IPS-18a (cell line): ENCODE results near the gene TNIK.
"Not testable (repeated sequence)": the region's sequence is repeated elsewhere in the genome, so short reads cannot be mapped to it uniquely, and the experiment has no call there.

Experiments
- H3K27ac ChIP-seq: one replicate; pipeline ENCODE4 v1.5.1; 2013; ENCODE audit warnings: low read length
- H3K27me3 ChIP-seq: one replicate; pipeline ENCODE4 v1.6.1; 2013; ENCODE audit warnings: mild to moderate bottlenecking, low read length; ENCODE audit not compliant: control insufficient read depth, insufficient read depth
- H3K36me3 ChIP-seq: one replicate; pipeline ENCODE4 v1.6.1; 2013; ENCODE audit warnings: low read depth, low read length; ENCODE audit not compliant: control insufficient read depth
- H3K4me1 ChIP-seq: one replicate; pipeline ENCODE4 v1.6.1; 2013; ENCODE audit warnings: low read depth, low read length; ENCODE audit not compliant: control insufficient read depth
- H3K4me3 ChIP-seq: one replicate; pipeline ENCODE4 v1.5.1; 2013; ENCODE audit warnings: low read length
- H3K9ac ChIP-seq: one replicate; pipeline ENCODE4 v1.6.1; 2013; ENCODE audit warnings: mild to moderate bottlenecking, low read length, moderate library complexity
- H3K9me3 ChIP-seq: one replicate; pipeline ENCODE4 v1.6.1; 2013; ENCODE audit warnings: low read depth, low read length; ENCODE audit not compliant: control insufficient read depth

The TNIK gene

GRCh38 chr3:171314341-171314740, 145.9 kb downstream of the TNIK start:
- H3K27me3 ChIP-seq = no peaks in the 10 kb centered on the region
- H3K4me1 ChIP-seq = peaks cover 21% of the 10 kb centered on the region
- no peak overlapping the region for H3K4me3 ChIP-seq
- H3K27ac ChIP-seq = no peak overlapping the region
- H3K9ac ChIP-seq = no peak overlapping the region
- no peaks in the 10 kb centered on the region for H3K36me3 ChIP-seq
- H3K9me3 ChIP-seq = no peaks in the 10 kb centered on the region

- no peak overlapping the region for H3K9ac ChIP-seq
- peaks cover 21% of the 10 kb centered on the region for H3K4me1 ChIP-seq
- no peaks in the 10 kb centered on the region for H3K9me3 ChIP-seq
- H3K36me3 ChIP-seq = no peaks in the 10 kb centered on the region
- no peak overlapping the region for H3K27ac ChIP-seq
- no peak overlapping the region for H3K4me3 ChIP-seq
- no peaks in the 10 kb centered on the region for H3K27me3 ChIP-seq
These were observed 146.5 kb downstream of the TNIK start for GRCh38 chr3:171313702-171314101.

DNA sequence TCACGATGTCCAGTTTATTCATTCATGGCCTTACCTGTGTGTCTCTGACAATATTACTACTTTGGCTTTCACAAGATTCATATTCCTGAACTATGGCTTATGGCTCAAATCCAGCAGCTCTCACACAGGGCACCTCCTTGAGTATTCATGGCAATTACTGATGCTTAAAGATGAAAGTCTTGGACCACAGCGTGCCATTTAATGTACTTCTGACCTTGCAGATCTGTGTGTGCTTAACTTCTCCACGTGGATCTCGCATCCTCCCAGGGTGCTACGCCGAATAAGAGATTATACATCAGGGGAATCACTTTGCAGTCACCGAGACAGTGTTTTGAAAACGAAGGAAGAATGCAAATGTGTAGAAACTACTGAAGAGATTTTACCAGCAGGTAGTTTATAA, 147.5 kb downstream of the TNIK start:
- Histone ChIP-seq H3K4me1 (peaks cover 21% of the 10 kb centered on the region), H3K27me3 (no peaks in the 10 kb centered on the region), H3K4me3 (no peak overlapping the region), H3K9ac (no peak overlapping the region), H3K27ac (no peak overlapping the region), H3K9me3 (peaks cover 3% of the 10 kb centered on the region), H3K36me3 (no peaks in the 10 kb centered on the region)

DNA sequence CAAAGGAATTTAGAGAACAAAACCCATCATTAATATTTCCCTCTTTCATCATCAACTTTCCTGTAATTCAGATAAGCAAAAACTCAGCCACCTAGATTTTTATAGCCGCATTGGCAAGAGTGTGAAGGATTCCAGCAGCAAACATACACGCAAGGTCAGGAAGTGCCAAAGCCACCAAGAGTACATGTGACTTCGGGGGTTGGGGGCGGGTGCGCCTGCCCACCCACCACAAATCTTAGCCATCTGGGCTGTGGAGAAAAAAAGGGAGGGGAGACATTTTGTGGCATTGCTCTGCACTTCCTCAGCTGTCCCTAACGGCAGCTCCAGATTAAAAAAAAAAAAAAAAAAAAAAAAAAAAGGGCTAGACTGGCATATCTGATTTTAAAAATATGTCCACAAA, 148.4 kb downstream of the TNIK start:
- H3K9ac ChIP-seq = no peak overlapping the region
- peaks cover 23% of the 10 kb centered on the region for H3K4me1 ChIP-seq
- peaks cover 3% of the 10 kb centered on the region for H3K9me3 ChIP-seq
- no peaks in the 10 kb centered on the region for H3K27me3 ChIP-seq
- H3K27ac ChIP-seq = no peak overlapping the region
- H3K36me3 ChIP-seq = no peaks in the 10 kb centered on the region
- H3K4me3 ChIP-seq = no peak overlapping the region

GRCh38 chr3:171309906-171310359, 150.3 kb downstream of the TNIK start:
- peaks cover 27% of the 10 kb centered on the region for H3K4me1 ChIP-seq
- no peaks in the 10 kb centered on the region for H3K27me3 ChIP-seq
- no peak overlapping the region for H3K9ac ChIP-seq
- no peak overlapping the region for H3K4me3 ChIP-seq
- peak overlapping the region; percentile 37 for H3K27ac ChIP-seq
- H3K9me3 ChIP-seq = peaks cover 3% of the 10 kb centered on the region
- H3K36me3 ChIP-seq = no peaks in the 10 kb centered on the region

GRCh38 chr3:171307988-171308387, 152.2 kb downstream of the TNIK start:
- H3K4me3 ChIP-seq = no peak overlapping the region
- no peak overlapping the region for H3K27ac ChIP-seq
- H3K4me1 ChIP-seq = peaks cover 26% of the 10 kb centered on the region
- no peaks in the 10 kb centered on the region for H3K36me3 ChIP-seq
- peaks cover 3% of the 10 kb centered on the region for H3K9me3 ChIP-seq
- no peak overlapping the region for H3K9ac ChIP-seq
- H3K27me3 ChIP-seq = no peaks in the 10 kb centered on the region

DNA sequence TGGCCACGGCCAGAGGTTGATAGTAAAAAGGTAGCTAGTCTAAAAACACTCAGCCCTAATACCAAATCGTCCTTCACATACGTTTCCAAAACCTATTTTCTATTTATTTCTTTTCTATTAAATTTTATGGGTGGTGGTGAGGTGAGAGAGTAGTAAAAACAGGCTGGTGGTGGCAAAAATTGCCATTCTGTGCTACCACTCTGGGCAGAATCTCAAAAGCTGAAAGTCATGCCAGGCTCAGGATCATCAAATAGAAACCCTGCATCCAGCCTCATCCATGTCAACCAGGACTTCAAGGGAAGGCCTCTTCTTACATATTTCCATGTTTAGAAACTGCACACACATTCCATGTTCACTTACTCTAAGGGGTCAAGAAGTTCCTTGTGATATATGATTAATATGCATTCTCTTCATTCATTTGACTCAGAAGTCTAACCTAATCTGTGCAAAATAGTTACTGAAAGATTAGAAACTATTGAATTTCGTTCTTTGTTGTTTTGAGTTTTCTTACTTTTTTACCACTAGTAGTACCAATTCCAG, 153.1 kb downstream of the TNIK start:
- Histone ChIP-seq H3K4me1 (peaks cover 20% of the 10 kb centered on the region), H3K9me3 (peaks cover 3% of the 10 kb centered on the region), H3K27ac (no peak overlapping the region), H3K36me3 (no peaks in the 10 kb centered on the region), H3K9ac (no peak overlapping the region), H3K27me3 (no peaks in the 10 kb centered on the region), H3K4me3 (no peak overlapping the region)

- H3K27me3 ChIP-seq = no peaks in the 10 kb centered on the region
- H3K9ac ChIP-seq = no peak overlapping the region
- peaks cover 3% of the 10 kb centered on the region for H3K9me3 ChIP-seq
- H3K36me3 ChIP-seq = no peaks in the 10 kb centered on the region
- H3K4me1 ChIP-seq = peaks cover 18% of the 10 kb centered on the region
- H3K4me3 ChIP-seq = no peak overlapping the region
- no peak overlapping the region for H3K27ac ChIP-seq
These were observed 153.6 kb downstream of the TNIK start for GRCh38 chr3:171306631-171307030.

DNA sequence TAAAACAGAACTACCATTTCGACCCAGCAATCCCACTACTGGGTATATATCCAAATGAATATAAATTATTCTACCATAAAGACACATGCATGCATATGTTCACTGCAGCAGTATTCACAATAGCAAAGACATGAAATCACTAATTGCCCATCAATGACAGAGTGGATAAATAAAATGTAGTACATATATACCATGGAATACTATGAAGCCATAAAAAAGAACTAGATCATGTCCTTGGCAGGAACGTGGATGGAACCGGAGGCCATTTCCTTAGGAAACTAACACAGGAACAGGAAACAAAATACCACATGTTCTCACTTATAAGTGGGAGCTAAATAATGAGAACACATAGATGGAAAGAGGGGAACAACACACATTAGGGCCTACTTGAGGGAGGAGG, 154.4 kb downstream of the TNIK start:
- not testable (repeated sequence) for H3K9ac ChIP-seq, H3K4me3 ChIP-seq, H3K36me3 ChIP-seq

GRCh38 chr3:171304498-171304897, 155.7 kb downstream of the TNIK start:
- not testable (repeated sequence) for H3K4me1 ChIP-seq, H3K27ac ChIP-seq, H3K27me3 ChIP-seq, H3K4me3 ChIP-seq, H3K9me3 ChIP-seq, H3K36me3 ChIP-seq, H3K9ac ChIP-seq

More for the DNA sequence above, 154.4 kb downstream of the TNIK start:
- not testable (repeated sequence) for H3K9me3 ChIP-seq, H3K4me1 ChIP-seq, H3K27me3 ChIP-seq, H3K27ac ChIP-seq

DNA sequence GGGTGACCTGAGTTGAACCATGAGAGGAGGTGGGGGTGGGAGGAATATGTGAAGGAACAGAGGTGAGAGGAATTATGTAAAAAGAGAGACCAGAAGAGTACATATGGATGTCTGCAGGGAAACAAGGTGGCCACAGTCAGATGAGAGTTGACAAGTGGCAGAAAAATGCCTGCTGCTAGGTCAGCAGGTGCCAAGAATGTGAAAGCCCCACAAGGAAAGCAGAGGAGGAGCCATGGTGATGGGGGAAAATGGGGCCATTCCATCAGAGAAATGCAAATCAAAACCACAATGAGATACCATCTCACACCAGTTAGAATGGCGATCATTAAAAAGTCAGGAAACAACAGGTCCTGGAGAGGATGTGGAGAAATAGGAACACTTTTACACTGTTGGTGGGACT, 156.2 kb downstream of the TNIK start:
- H3K9me3 ChIP-seq, H3K27me3 ChIP-seq, H3K27ac ChIP-seq, H3K9ac ChIP-seq, H3K4me3 ChIP-seq, H3K4me1 ChIP-seq, H3K36me3 ChIP-seq: not testable (repeated sequence)

DNA sequence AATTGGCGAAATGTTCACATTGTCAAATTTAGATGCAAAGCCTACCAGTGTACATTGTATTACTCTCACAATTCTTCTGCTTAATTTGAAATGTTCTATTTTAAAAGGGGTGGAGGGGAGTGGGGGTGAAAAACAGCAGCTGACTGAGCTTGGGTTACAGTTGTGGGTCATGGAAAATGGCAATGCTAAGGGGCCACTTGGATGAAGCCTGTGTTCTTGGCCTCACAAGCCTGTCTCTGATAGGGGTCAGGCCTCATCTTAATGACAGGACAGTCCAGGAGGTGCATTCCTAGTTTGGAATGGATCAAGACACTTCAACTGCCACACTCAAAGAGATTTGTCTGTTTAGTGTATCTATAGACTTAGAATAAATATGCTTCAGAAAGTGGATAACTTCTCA, 158.2 kb downstream of the TNIK start:
- no peak overlapping the region for H3K9ac ChIP-seq
- H3K4me3 ChIP-seq = no peak overlapping the region
- H3K27ac ChIP-seq = no peak overlapping the region
- H3K36me3 ChIP-seq = no peaks in the 10 kb centered on the region
- no peaks in the 10 kb centered on the region for H3K27me3 ChIP-seq
- H3K9me3 ChIP-seq = no peaks in the 10 kb centered on the region
- H3K4me1 ChIP-seq = peaks cover 6% of the 10 kb centered on the region
